OCI-LY1 (cell line): ENCODE measurements around the gene PAM.

Experiments
- EZH2 ChIP-seq: fragments of 200-600 bp; sonication (generic), shearing (Covaris generic); IDR thresholded peaks from 2 replicates; pipeline ENCODE4 v1.8.0; 2017; ENCODE audit warnings: borderline replicate concordance, mixed run types, mild to moderate bottlenecking, antibody characterized with exemption, low read length, moderate library complexity, mixed read lengths
- TF ChIP-seq, protein P1 (sequence below): fragments of 200-600 bp; sonication (generic), shearing (Covaris generic); IDR thresholded peaks from 2 replicates; pipeline ENCODE4 v1.5.1; 2017; ENCODE audit warnings: mild to moderate bottlenecking, antibody characterized with exemption, low read length, moderate library complexity, mixed read lengths

DNA sequence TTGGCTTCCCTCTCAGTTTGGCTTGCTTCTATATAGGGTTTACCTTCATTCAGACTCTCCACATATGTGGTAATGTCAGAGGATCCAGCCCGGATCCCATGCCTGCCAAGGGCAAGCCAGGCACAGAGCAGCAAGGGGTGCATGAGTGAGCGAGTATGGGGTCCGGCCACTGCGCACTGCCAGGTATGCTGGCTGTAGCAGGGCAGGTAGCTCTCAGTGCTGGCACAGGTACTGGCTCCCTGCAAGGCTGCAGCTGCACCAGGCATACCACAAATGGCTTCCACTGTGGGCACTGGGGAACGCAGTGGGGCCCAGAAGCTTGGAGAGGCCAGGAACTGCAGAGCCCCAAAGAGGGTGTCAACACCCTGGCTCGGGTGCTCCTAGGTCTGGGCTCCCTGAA is 278.6 kb downstream of the PAM start:
- TF ChIP-seq, protein P1, sequence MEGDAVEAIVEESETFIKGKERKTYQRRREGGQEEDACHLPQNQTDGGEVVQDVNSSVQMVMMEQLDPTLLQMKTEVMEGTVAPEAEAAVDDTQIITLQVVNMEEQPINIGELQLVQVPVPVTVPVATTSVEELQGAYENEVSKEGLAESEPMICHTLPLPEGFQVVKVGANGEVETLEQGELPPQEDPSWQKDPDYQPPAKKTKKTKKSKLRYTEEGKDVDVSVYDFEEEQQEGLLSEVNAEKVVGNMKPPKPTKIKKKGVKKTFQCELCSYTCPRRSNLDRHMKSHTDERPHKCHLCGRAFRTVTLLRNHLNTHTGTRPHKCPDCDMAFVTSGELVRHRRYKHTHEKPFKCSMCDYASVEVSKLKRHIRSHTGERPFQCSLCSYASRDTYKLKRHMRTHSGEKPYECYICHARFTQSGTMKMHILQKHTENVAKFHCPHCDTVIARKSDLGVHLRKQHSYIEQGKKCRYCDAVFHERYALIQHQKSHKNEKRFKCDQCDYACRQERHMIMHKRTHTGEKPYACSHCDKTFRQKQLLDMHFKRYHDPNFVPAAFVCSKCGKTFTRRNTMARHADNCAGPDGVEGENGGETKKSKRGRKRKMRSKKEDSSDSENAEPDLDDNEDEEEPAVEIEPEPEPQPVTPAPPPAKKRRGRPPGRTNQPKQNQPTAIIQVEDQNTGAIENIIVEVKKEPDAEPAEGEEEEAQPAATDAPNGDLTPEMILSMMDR = no peak
- TF ChIP-seq EZH2 = no peak
